Effector memory CD4-positive, alpha-beta T cell (primary cell): ENCODE measurements around the gene SLC5A5.

Experiments used
- DNase-seq, 3 donors: peaks; one replicate each; pipeline ENCODE4 v3.0.0-alpha.2; 2020
- H3K27ac ChIP-seq: 2 replicates; pipeline ENCODE4 v1.7.0; 2013; ENCODE audit warnings: mild to moderate bottlenecking, low read length, moderate library complexity; ENCODE audit not compliant: insufficient read depth, poor library complexity, severe bottlenecking
- H3K27me3 ChIP-seq: replicated peaks from 2 replicates; pipeline ENCODE4 v1.7.0; 2013; ENCODE audit warnings: mild to moderate bottlenecking, low read length; ENCODE audit not compliant: insufficient read depth, control insufficient read depth, poor library complexity, severe bottlenecking
- H3K36me3 ChIP-seq: 2 replicates; pipeline ENCODE4 v1.7.0; 2013; ENCODE audit warnings: mild to moderate bottlenecking, low read length, moderate library complexity; ENCODE audit not compliant: control insufficient read depth, insufficient read depth
- H3K4me1 ChIP-seq: 2 replicates; pipeline ENCODE4 v1.7.0; 2013; ENCODE audit warnings: low read length, mild to moderate bottlenecking; ENCODE audit not compliant: control insufficient read depth, insufficient read depth, poor library complexity, severe bottlenecking
- H3K4me3 ChIP-seq: 2 replicates; pipeline ENCODE4 v1.7.0; 2013; ENCODE audit warnings: low read length, low read depth, mild to moderate bottlenecking; ENCODE audit not compliant: insufficient read depth, poor library complexity, severe bottlenecking
- H3K9me3 ChIP-seq: 2 replicates; pipeline ENCODE4 v1.7.0; 2013; ENCODE audit warnings: mild to moderate bottlenecking, low read length, moderate library complexity; ENCODE audit not compliant: control insufficient read depth

The SLC5A5 gene

GRCh38 chr19:17861542-17862402 lies 10.0 kb upstream of the SLC5A5 start:
- Histone ChIP-seq H3K27ac (peak overlapping the region; percentile 29), H3K4me3 (no peak overlapping the region), H3K36me3 (peaks cover 36% of the 10 kb centered on the region), H3K27me3 (no peaks in the 10 kb centered on the region), H3K9me3 (no peaks in the 10 kb centered on the region), H3K4me1 (peaks cover 12% of the 10 kb centered on the region)
- DNase-seq: no peak

- DNase-seq: no peak
- H3K27ac ChIP-seq: no peak overlapping the region
- H3K36me3 ChIP-seq: peaks cover 36% of the 10 kb centered on the region
These were observed 8.8 kb upstream of the SLC5A5 start for GRCh38 chr19:17862711-17863519.

GRCh38 chr19:17863520-17864182 lies 8.1 kb upstream of the SLC5A5 start:
- H3K4me1 ChIP-seq: peaks cover 12% of the 10 kb centered on the region
- H3K4me3 ChIP-seq: no peak overlapping the region
- no peak for DNase-seq
- H3K36me3 ChIP-seq: peaks cover 36% of the 10 kb centered on the region
- no peak overlapping the region for H3K27ac ChIP-seq
- no peaks in the 10 kb centered on the region for H3K27me3 ChIP-seq
- no peaks in the 10 kb centered on the region for H3K9me3 ChIP-seq

More at GRCh38 chr19:17862711-17863519, 8.8 kb upstream of the SLC5A5 start:
- Histone ChIP-seq H3K27me3 (no peaks in the 10 kb centered on the region), H3K4me1 (peaks cover 12% of the 10 kb centered on the region), H3K9me3 (no peaks in the 10 kb centered on the region), H3K4me3 (no peak overlapping the region)

- H3K27ac ChIP-seq: no peak overlapping the region
- no peaks in the 10 kb centered on the region for H3K9me3 ChIP-seq
- H3K4me3 ChIP-seq: no peak overlapping the region
- H3K4me1 ChIP-seq: peaks cover 8% of the 10 kb centered on the region
- DNase-seq: no peak
- no peaks in the 10 kb centered on the region for H3K27me3 ChIP-seq
- peaks cover 36% of the 10 kb centered on the region for H3K36me3 ChIP-seq
These were observed 6.1 kb upstream of the SLC5A5 start for GRCh38 chr19:17865364-17866311.

GRCh38 chr19:17866312-17866963 lies 5.3 kb upstream of the SLC5A5 start:
- H3K27me3 ChIP-seq: no peaks in the 10 kb centered on the region
- no peaks in the 10 kb centered on the region for H3K9me3 ChIP-seq
- H3K4me1 ChIP-seq: peaks cover 3% of the 10 kb centered on the region
- DNase-seq: no peak
- peaks cover 34% of the 10 kb centered on the region for H3K36me3 ChIP-seq
- no peak overlapping the region for H3K27ac ChIP-seq
- H3K4me3 ChIP-seq: no peak overlapping the region

- Histone ChIP-seq H3K4me3 (no peak overlapping the region), H3K27me3 (no peaks in the 10 kb centered on the region), H3K4me1 (peaks cover 7% of the 10 kb centered on the region), H3K27ac (no peak overlapping the region), H3K9me3 (no peaks in the 10 kb centered on the region), H3K36me3 (peaks cover 28% of the 10 kb centered on the region)
- DNase-seq: no peak
These were observed 4.7 kb upstream of the SLC5A5 start for GRCh38 chr19:17866964-17867486.

GRCh38 chr19:17868669-17869068 lies 3.1 kb upstream of the SLC5A5 start:
- H3K36me3 ChIP-seq: peaks cover 12% of the 10 kb centered on the region
- H3K4me3 ChIP-seq: no peak overlapping the region
- no peak for DNase-seq
- no peaks in the 10 kb centered on the region for H3K9me3 ChIP-seq
- H3K27ac ChIP-seq: no peak overlapping the region
- peaks cover 18% of the 10 kb centered on the region for H3K4me1 ChIP-seq
- H3K27me3 ChIP-seq: no peaks in the 10 kb centered on the region

- peaks cover 7% of the 10 kb centered on the region for H3K36me3 ChIP-seq
- no peak for DNase-seq
- no peaks in the 10 kb centered on the region for H3K9me3 ChIP-seq
- no peak overlapping the region for H3K27ac ChIP-seq
- H3K4me1 ChIP-seq: peaks cover 22% of the 10 kb centered on the region
- no peaks in the 10 kb centered on the region for H3K27me3 ChIP-seq
- no peak overlapping the region for H3K4me3 ChIP-seq
These were observed 2.6 kb upstream of the SLC5A5 start for GRCh38 chr19:17869114-17869608.
